GM06990 (cell line): ENCODE results near the gene CARD19.

Experiments used
- DNase-seq: peaks from one replicate; pipeline ENCODE4 v3.0.0-alpha.2; 2011; ENCODE audit not compliant: insufficient read length; ENCODE audit errors: extremely low read depth
- H3K27me3 ChIP-seq: replicated peaks from 2 replicates; pipeline ENCODE4 v1.6.0; 2011; ENCODE audit warnings: low read length; ENCODE audit not compliant: control insufficient read depth, insufficient read depth
- H3K36me3 ChIP-seq: 2 replicates; pipeline ENCODE4 v1.5.1; 2011; ENCODE audit warnings: low read length; ENCODE audit not compliant: control insufficient read depth, insufficient read depth
- H3K4me3 ChIP-seq: replicated peaks from 2 replicates; pipeline ENCODE4 v1.5.1; 2011; ENCODE audit warnings: low read depth, mild to moderate bottlenecking, control low read depth, low read length
- TF ChIP-seq, protein P1 (sequence below): IDR thresholded peaks from 2 replicates; pipeline ENCODE4 v1.5.1; 2011; ENCODE audit warnings: low read length, control low read depth, mild to moderate bottlenecking, inconsistent platforms; ENCODE audit not compliant: insufficient read depth, poor library complexity, severe bottlenecking

The CARD19 gene

DNA sequence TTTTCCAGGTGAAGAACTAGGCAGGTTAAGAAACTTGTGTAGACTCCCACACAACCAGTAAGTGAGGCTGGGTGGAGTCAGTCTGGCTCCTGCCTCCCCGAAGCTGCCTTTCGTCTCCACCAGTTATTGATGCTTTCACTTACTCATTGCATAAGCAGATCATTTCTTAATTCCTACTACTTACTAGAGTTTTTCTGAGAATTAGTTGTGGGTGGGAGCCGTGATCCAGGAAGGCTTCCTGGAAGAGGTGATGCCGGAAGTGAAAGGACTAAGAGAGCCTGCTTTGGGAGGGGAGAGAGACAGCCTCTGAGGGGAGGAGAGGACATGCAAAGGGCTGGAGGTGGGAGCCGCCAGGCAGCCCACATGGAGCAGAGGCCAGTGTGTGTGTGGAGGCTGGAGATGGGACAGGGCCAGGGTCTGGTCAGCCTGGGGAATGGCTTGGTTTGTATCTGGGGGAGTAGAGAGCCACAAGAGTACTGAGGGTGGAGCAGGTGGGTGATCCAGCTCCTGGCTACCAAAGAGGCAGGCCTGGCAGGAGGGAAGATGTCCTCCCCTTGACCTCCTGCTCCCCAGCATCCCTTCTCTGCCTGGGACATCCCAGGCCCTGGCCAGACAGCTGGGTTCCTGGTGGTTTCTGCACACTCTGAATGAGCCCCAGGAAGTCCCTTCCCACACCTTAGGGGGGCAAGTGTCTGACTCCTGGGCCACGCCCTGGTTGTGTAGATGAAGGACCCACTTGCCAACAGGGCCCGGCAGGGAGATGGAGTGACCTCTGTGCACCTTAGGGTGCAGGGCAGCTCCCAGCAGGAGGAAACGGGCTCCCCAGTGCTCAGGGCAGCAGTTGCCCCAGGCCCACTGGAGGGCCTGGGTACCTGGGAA is 12.2 kb upstream of the CARD19 start:
- no peaks in the 10 kb centered on the region for H3K27me3 ChIP-seq
- TF ChIP-seq, protein P1, sequence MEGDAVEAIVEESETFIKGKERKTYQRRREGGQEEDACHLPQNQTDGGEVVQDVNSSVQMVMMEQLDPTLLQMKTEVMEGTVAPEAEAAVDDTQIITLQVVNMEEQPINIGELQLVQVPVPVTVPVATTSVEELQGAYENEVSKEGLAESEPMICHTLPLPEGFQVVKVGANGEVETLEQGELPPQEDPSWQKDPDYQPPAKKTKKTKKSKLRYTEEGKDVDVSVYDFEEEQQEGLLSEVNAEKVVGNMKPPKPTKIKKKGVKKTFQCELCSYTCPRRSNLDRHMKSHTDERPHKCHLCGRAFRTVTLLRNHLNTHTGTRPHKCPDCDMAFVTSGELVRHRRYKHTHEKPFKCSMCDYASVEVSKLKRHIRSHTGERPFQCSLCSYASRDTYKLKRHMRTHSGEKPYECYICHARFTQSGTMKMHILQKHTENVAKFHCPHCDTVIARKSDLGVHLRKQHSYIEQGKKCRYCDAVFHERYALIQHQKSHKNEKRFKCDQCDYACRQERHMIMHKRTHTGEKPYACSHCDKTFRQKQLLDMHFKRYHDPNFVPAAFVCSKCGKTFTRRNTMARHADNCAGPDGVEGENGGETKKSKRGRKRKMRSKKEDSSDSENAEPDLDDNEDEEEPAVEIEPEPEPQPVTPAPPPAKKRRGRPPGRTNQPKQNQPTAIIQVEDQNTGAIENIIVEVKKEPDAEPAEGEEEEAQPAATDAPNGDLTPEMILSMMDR, result no peak
- DNase-seq, result no peak
- peaks cover 17% of the 10 kb centered on the region for H3K36me3 ChIP-seq
- H3K4me3 ChIP-seq, result no peak overlapping the region

DNA sequence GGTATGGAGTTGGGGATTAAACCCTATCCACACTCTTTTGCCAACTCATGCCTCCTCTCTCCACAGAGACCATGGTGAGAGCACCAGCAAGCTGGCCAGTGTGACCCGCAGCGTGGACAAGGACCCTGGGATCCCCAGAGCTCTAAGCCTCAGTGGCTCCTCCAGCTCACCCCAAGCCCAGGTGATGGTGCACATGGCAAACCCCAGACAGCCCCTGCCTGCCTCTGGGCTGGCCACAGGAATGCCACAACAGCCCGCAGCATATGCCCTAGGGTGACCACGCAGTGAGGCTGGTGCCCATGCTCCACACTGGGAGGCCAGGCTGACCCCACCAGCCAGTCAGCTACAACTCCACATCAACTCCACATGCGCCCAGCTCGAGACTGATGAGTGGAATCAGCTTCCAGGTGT is 11.5 kb upstream of the CARD19 start:
- TF ChIP-seq, protein P1, result no peak
- DNase-seq, result no peak
- no peak overlapping the region for H3K4me3 ChIP-seq
- peaks cover 17% of the 10 kb centered on the region for H3K36me3 ChIP-seq
- no peaks in the 10 kb centered on the region for H3K27me3 ChIP-seq

DNA sequence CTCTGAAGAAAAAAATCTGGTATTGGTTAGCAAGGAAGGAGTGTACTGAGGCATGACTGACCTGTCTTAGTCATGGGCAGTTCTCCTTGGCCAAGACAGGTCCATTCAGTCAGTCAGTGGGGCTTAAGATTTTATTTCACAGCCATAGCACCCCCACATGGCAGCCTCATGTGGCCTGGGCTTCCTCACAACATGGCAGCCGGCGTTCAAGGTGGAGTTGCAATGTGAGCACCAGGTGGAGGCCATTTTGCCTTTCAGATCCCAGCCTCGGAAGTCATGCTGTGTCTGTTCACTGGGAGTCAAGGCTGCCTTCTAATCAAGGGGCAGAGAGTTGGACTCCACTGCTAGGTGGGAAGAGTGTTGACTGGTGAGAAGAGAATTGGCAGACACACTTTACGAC is 10.3 kb upstream of the CARD19 start:
- TF ChIP-seq, protein P1, result no peak
- Histone ChIP-seq H3K36me3 (peaks cover 14% of the 10 kb centered on the region), H3K27me3 (no peaks in the 10 kb centered on the region), H3K4me3 (no peak overlapping the region)
- DNase-seq, result no peak

DNA sequence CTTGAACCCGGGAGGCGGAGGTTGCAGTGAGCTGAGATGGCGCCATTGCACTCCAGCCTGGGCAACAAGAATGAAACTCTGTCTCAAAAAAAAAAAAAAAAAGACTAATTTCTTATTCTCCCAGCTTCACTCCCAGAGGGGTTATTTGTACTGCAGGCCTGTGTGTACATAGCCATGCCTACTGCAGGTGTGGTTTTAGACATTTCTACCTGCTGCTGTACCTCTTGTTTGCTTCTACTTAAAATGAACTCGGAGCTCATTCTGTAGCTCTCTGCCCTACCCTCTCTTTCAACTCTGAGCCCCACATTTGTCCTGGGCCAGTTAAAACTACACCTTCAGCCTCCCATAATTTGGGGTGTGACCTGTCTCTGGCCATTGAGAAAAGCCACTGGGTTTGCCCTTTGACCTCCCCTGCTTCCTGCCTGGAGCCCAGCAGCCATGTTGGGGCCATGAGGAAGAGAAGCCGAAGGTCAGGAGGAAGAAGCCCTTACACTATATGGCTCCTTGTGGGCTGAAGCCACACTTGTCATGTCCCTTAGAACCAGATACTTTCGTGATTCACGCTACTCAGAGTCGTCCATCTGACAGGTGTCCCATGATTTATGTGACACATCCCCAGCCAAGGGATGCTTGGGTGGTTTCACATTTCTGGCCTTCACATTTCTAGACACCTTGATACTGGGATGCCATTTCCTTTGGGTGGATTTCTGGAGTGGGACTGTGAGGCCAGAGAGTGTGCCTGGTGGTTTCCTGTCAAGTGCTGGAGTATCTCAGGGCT is 9.4 kb upstream of the CARD19 start:
- TF ChIP-seq, protein P1, result no peak
- Histone ChIP-seq H3K4me3 (no peak overlapping the region), H3K27me3 (no peaks in the 10 kb centered on the region), H3K36me3 (peaks cover 10% of the 10 kb centered on the region)
- DNase-seq, result no peak

DNA sequence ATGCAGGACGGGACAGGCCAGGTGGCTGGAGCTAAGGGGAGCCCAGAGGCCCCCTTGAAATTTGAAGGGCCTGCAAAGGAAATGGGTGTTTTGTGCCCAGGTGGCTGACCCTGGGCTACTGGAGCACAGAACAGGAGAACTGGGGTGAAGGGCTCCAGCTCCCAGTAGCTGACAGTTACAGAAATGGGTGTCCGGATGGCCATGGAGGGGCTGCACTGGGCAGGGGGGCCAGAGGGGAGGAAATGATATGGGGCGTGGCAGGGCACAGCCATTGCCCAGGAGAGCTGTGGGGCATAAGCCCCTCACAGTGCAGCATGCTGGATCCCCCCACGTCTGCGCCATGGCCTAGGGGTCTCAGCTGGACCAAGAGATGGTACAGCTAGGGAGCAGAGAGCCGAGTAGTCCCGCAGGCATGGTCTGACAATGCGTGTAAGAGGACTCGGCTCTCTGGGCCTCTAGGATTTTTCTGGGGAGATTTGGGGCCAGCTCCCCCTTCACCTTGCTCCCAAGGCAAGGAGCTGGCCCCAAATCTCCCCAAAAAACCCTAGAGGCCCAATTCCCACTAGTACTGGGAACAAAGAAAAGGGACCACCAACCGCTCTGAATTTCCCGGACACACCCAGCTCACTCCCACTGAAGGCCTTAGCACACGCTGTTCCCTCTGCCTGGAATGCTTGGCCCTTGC is 7.9 kb upstream of the CARD19 start:
- Histone ChIP-seq H3K4me3 (no peak overlapping the region), H3K36me3 (peaks cover 10% of the 10 kb centered on the region), H3K27me3 (no peaks in the 10 kb centered on the region)
- TF ChIP-seq, protein P1, result no peak
- DNase-seq, result no peak
